Fibroblast of upper back skin (primary cell): ENCODE data around the gene CRYBG1.
A peak's percentile ranks its signal among the peaks of the same experiment; 100 is the strongest.

Experiments
- DNase-seq: peaks from one replicate; pipeline ENCODE4 v3.0.0-alpha.2; 2013

The CRYBG1 gene

GRCh38 chr6:106613590-106613989 is 253.1 kb downstream of the CRYBG1 start:
- no peak for DNase-seq

- no peak for DNase-seq
Observed at GRCh38 chr6:106614166-106614565, 253.6 kb downstream of the CRYBG1 start.

- DNase-seq: no peak
Observed at GRCh38 chr6:106614592-106615257, 254.2 kb downstream of the CRYBG1 start.

- DNase-seq: no peak
Observed at GRCh38 chr6:106617302-106617701, 256.8 kb downstream of the CRYBG1 start.

DNA sequence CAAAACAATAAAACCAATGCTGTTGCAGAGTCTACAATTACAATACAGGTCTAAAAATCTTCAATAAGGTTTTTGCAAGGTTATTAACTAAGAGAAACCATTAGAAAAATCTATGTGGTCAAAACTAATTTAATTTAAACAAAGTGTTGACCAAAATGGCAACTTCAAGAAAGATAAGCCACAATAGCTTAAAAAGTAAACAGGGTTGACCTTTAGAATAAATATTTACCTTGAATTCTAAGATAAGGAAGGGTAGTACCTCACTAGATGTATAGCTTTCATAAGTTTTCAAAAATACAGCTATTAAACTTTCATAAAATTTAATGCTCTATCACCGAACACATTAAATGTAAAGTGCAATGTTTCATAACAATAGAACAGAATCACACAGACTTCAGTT is 257.3 kb downstream of the CRYBG1 start:
- DNase-seq: no peak

DNA sequence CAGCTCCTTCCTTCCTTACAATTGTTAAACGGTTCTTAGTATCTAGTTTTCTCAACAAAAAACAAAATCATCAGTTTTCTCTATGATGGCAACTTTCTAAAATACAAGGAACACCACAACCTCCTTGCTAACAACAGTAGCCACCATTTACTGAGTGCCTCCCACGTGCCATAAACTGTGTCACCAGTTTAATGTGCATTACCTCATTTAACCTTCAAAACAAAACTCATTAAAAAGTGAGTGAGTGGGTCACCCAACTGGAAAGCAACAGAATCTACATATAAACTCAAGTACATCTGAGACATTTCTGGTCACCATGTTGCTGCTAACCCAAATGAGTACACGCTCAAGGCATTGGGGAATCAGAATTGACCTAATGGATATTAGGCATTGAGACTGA is 257.8 kb downstream of the CRYBG1 start:
- no peak for DNase-seq

DNA sequence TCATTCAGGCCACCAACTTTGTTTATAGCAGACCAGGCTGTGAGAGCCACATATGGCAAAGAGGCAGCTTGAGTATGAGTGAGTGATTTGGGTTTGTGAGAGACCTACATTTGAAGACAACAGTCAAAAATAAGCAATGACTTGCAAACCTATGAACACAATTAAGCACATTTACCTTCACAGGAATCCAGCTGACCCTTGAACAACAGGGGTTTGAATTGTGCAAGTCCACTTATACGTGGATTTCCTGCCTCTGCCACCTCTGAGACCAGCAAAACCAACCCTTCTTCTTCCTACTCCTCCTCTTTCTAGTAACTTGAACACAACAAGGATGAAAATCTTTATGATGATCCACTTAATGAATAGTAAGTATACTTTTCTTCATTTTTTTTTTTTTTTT is 258.7 kb downstream of the CRYBG1 start:
- DNase-seq: no peak

DNA sequence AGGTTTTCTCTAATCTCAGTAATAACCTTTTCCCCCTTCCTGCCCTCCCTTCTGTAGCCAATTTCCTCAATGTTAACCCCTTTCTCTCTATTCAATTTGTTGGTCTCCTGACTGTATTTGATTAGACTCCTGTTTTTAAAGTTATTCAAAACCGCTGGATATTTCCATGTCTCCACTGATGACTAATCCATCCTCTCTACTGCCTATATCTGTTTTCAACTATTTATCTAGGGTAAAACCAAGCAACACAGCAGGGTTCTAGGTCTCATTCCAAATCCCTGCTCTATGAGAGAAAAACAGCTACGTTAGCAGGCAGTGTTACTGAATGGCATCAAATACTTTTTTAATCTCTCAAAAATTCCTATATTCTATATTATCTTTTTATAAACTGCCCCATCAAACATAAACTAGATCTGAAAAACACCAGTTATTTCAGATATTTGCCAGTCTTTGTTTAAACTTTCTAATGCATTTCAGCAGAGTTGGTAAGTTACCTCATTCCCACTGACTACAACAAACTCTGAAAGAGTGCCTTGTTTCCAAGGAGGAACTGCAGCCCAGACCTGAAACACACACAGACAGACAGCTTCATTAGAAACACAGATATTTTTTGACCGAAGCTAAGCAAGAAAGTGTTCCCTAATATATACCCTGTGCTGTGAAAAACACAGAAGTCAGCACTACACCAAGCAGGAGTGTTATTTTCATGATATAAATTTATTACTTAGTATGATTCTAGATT is 260.6 kb downstream of the CRYBG1 start:
- peak; percentile 51 for DNase-seq
